Measurements from ENCODE around the gene GRIK5. TPM values are rescaled to one million over a fixed set of nuclear protein-coding genes. Genes with fewer than 3 reads are reported as not detected.

Gene GRIK5
- total RNA-seq, 1 experiment from 2014 or later = 16.4 TPM

- H3K36me3 ChIP-seq (replicated peaks; ENCODE audit: control insufficient read depth, insufficient read depth, low read length) = no peaks in the 10 kb centered on the region; the same call in 1 of the 2 replicates
- H3K27me3 ChIP-seq (ENCODE audit: control insufficient read depth, insufficient read depth, low read length) = no peaks in the 10 kb centered on the region
- H3K4me3 ChIP-seq (ENCODE audit: insufficient read depth, low read depth, low read length) = no peak overlapping the region
- peak; percentile 46 for DNase-seq
Measured at GRCh38 chr19:41968751-41969595, 101.0 kb downstream of the GRIK5 start.

- no peak for DNase-seq
- Histone ChIP-seq H3K4me3 (ENCODE audit: insufficient read depth, low read depth, low read length) (no peak overlapping the region), H3K36me3 (replicated peaks; ENCODE audit: control insufficient read depth, insufficient read depth, low read length) (no peaks in the 10 kb centered on the region)
Measured at GRCh38 chr19:41967054-41967783, 102.8 kb downstream of the GRIK5 start.

GRCh38 chr19:41965106-41965505, 104.9 kb downstream of the GRIK5 start:
- Histone ChIP-seq H3K27me3 (ENCODE audit: control insufficient read depth, insufficient read depth, low read length) (no peaks in the 10 kb centered on the region), H3K36me3 (replicated peaks; ENCODE audit: control insufficient read depth, insufficient read depth, low read length) (no peaks in the 10 kb centered on the region), H3K4me3 (ENCODE audit: insufficient read depth, low read depth, low read length) (no peak overlapping the region)
- no peak for DNase-seq

More at GRCh38 chr19:41967054-41967783, 102.8 kb downstream of the GRIK5 start:
- H3K27me3 ChIP-seq (ENCODE audit: control insufficient read depth, insufficient read depth, low read length) = no peaks in the 10 kb centered on the region

GRCh38 chr19:41960973-41961372, 109.0 kb downstream of the GRIK5 start:
- peaks cover 1% of the 10 kb centered on the region for H3K36me3 ChIP-seq (replicated peaks; ENCODE audit: control insufficient read depth, insufficient read depth, low read length)
- no peak overlapping the region for H3K4me3 ChIP-seq (ENCODE audit: insufficient read depth, low read depth, low read length)
- no peak for DNase-seq
- H3K27me3 ChIP-seq (ENCODE audit: control insufficient read depth, insufficient read depth, low read length) = no peaks in the 10 kb centered on the region

DNA sequence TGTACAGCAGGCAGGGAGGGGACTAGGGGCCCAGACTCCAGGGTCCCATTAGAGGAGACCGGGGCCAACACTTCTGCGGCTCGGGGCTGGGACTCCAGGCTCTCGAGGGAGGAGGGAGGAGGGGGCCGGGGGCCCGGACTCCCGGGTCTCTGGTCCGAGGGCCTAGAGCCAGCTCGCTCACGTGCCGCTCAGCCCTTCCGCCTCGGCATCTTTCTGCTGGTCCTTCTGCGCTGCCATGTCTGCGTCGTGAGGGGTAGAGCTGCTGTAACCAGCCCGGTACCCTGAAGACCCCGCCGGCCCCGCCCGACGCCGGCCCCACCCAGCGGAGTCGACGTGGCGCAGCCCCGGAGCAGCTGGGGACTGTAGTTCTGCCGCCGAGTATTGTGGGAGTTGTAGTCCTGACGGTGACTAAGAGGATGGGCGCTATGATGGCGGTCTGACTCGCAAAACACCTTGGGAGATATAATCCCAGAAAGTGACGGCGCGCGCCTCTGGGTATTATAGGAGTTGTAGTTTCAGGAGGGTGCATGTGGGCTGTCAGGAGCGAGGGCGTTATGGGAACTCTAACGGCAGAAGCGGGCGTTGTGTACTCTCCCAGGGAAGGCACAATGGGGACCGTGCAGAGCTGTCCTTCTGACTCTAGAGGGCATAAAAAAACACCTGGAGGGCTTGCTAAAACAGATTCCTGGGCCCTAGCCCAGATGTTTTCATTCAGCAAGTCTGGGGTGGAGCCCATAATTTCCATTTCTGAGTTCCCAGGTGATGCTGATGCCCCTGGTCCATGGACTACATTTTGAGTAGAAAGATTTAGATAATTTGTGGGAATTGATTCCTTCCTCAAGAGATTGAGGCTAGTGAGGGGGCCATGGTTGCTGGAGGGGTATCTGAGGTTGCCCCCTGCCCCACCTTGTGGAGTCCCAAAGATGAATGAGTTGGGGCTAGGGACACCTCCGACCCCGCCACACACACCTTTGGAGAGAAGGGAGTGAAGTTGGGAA, 110.7 kb downstream of the GRIK5 start, which contains the start of gene RABAC1:
TSS of gene RABAC1 (minus strand) at position 266 of the 998 bp plus-strand sequence. CDS start at position 237, 29 bp downstream.
- Histone ChIP-seq H3K4me3 (ENCODE audit: insufficient read depth, low read depth, low read length) (peak within 1 kb of the TSS; percentile 92), H3K36me3 (replicated peaks; ENCODE audit: control insufficient read depth, insufficient read depth, low read length) (peaks cover 1% of the 10 kb centered on the region), H3K27me3 (ENCODE audit: control insufficient read depth, insufficient read depth, low read length) (no peaks in the 10 kb centered on the region)
- DNase-seq = peak; percentile 98

- peak; percentile 99 for DNase-seq
- Histone ChIP-seq H3K4me3 (ENCODE audit: insufficient read depth, low read depth, low read length) (peak overlapping the region; percentile 92), H3K27me3 (ENCODE audit: control insufficient read depth, insufficient read depth, low read length) (no peaks in the 10 kb centered on the region), H3K36me3 (replicated peaks; ENCODE audit: control insufficient read depth, insufficient read depth, low read length) (peaks cover 1% of the 10 kb centered on the region)
Measured at GRCh38 chr19:41958367-41959055, 111.5 kb downstream of the GRIK5 start.

GRCh38 chr19:41957838-41958366, 112.1 kb downstream of the GRIK5 start:
- peak; percentile 96 for DNase-seq
- peak overlapping the region; percentile 92 for H3K4me3 ChIP-seq (ENCODE audit: insufficient read depth, low read depth, low read length)
- H3K36me3 ChIP-seq (replicated peaks; ENCODE audit: control insufficient read depth, insufficient read depth, low read length) = peaks cover 1% of the 10 kb centered on the region
- H3K27me3 ChIP-seq (ENCODE audit: control insufficient read depth, insufficient read depth, low read length) = no peaks in the 10 kb centered on the region

- no peak overlapping the region for H3K4me3 ChIP-seq (ENCODE audit: insufficient read depth, low read depth, low read length)
- peaks cover 1% of the 10 kb centered on the region for H3K36me3 ChIP-seq (replicated peaks; ENCODE audit: control insufficient read depth, insufficient read depth, low read length)
- H3K27me3 ChIP-seq (ENCODE audit: control insufficient read depth, insufficient read depth, low read length) = no peaks in the 10 kb centered on the region
- DNase-seq = peak; percentile 39
Measured at GRCh38 chr19:41957161-41957837, 112.7 kb downstream of the GRIK5 start.

GRCh38 chr19:41956621-41957020, 113.4 kb downstream of the GRIK5 start:
- no peak overlapping the region for H3K4me3 ChIP-seq (ENCODE audit: insufficient read depth, low read depth, low read length)
- H3K27me3 ChIP-seq (ENCODE audit: control insufficient read depth, insufficient read depth, low read length) = no peaks in the 10 kb centered on the region
- peak; percentile 37 for DNase-seq
- peaks cover 1% of the 10 kb centered on the region for H3K36me3 ChIP-seq (replicated peaks; ENCODE audit: control insufficient read depth, insufficient read depth, low read length)

DNA sequence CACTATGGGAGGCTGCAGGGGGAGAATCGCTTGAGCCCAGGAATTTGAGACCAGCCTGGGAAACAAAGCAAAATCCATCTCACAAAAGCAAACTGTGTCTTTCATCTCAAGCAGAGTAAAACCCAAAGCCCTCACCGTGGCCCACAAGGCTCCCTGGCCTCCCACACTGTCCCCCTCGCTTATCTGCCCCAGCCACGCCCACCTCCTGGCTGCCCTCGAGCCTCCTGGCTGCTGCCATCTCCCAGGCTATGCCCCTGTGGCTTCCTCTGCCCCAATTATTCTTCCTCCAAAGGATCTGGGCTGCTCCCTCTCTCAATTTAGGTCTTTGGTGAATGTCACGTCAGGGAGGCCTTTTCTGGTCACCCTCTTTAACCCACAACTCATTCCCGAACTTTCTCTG, 114.5 kb downstream of the GRIK5 start:
- Histone ChIP-seq H3K27me3 (ENCODE audit: control insufficient read depth, insufficient read depth, low read length) (no peaks in the 10 kb centered on the region), H3K4me3 (ENCODE audit: insufficient read depth, low read depth, low read length) (no peak overlapping the region)
- no peak for DNase-seq

GRCh38 chr19:41951686-41952172, 118.3 kb downstream of the GRIK5 start:
- peak overlapping the region; percentile 29; the same call in 1 of the 2 replicates for H3K4me3 ChIP-seq (ENCODE audit: insufficient read depth, low read depth, low read length)
- peak; percentile 96 for DNase-seq

More for the DNA sequence above, 114.5 kb downstream of the GRIK5 start:
- peaks cover 1% of the 10 kb centered on the region for H3K36me3 ChIP-seq (replicated peaks; ENCODE audit: control insufficient read depth, insufficient read depth, low read length)

More at GRCh38 chr19:41951686-41952172, 118.3 kb downstream of the GRIK5 start:
- Histone ChIP-seq H3K27me3 (ENCODE audit: control insufficient read depth, insufficient read depth, low read length) (no peaks in the 10 kb centered on the region), H3K36me3 (replicated peaks; ENCODE audit: control insufficient read depth, insufficient read depth, low read length) (no peaks in the 10 kb centered on the region; the same call in none of the 2 replicates)

All from H7 (cell line).